HG03457 (cell line): ENCODE results near the gene PTH2.
"Not testable (repeated sequence)": the region's sequence is repeated elsewhere in the genome, so short reads cannot be mapped to it uniquely, and the experiment has no call there.

Experiments used
- ATAC-seq: cut with Tn5 transposase; IDR thresholded peaks from one replicate; pipeline ENCODE4 v1.9.1; 2021; ENCODE audit warnings: moderate number of reproducible peaks; ENCODE audit not compliant: unreplicated experiment

The PTH2 gene

GRCh38 chr19:49448432-49448786 lies 25.2 kb upstream of the PTH2 start:
- ATAC-seq, result no peak

GRCh38 chr19:49447485-49448431 lies 24.5 kb upstream of the PTH2 start:
- no peak for ATAC-seq

GRCh38 chr19:49445997-49446396 lies 22.8 kb upstream of the PTH2 start:
- ATAC-seq, result no peak

- ATAC-seq, result not testable (repeated sequence)
Observed at GRCh38 chr19:49444100-49444700, 21.0 kb upstream of the PTH2 start.

- peak; percentile 60 for ATAC-seq
Observed at GRCh38 chr19:49443366-49444099, 20.3 kb upstream of the PTH2 start.

GRCh38 chr19:49442771-49443365 lies 19.6 kb upstream of the PTH2 start:
- peak; percentile 4 for ATAC-seq

- ATAC-seq, result no peak
Observed at GRCh38 chr19:49442354-49442753, 19.1 kb upstream of the PTH2 start.

GRCh38 chr19:49441960-49442350 lies 18.7 kb upstream of the PTH2 start:
- no peak for ATAC-seq

- no peak for ATAC-seq
Observed at GRCh38 chr19:49441210-49441959, 18.1 kb upstream of the PTH2 start, which contains the start of gene SLC17A7. TSS of gene SLC17A7 (minus strand) at chr19:49441527. CDS start at chr19:49441379, 148 bp downstream.

GRCh38 chr19:49440439-49441209 lies 17.4 kb upstream of the PTH2 start:
- ATAC-seq, result no peak

- no peak for ATAC-seq
Observed at GRCh38 chr19:49439836-49440235, 16.6 kb upstream of the PTH2 start.

- ATAC-seq, result no peak
Observed at GRCh38 chr19:49438261-49438660, 15.0 kb upstream of the PTH2 start.

- ATAC-seq, result no peak
Observed at GRCh38 chr19:49437231-49437630, 14.0 kb upstream of the PTH2 start.

GRCh38 chr19:49436381-49437017 lies 13.3 kb upstream of the PTH2 start:
- ATAC-seq, result no peak

GRCh38 chr19:49435670-49436069 lies 12.4 kb upstream of the PTH2 start:
- no peak for ATAC-seq

GRCh38 chr19:49434907-49435583 lies 11.8 kb upstream of the PTH2 start:
- no peak for ATAC-seq

GRCh38 chr19:49433240-49433901 lies 10.1 kb upstream of the PTH2 start:
- no peak for ATAC-seq
